AG08396 (cell line): Measurements from ENCODE around the gene PPP1R8.
"Not testable (repeated sequence)": the region's sequence is repeated elsewhere in the genome, so short reads cannot be mapped to it uniquely, and the experiment has no call there.

Experiments used
- DNase-seq: peaks from one replicate; pipeline ENCODE4 v3.0.0; 2012; ENCODE audit warnings: low spot score, mixed read lengths

The PPP1R8 gene

DNA sequence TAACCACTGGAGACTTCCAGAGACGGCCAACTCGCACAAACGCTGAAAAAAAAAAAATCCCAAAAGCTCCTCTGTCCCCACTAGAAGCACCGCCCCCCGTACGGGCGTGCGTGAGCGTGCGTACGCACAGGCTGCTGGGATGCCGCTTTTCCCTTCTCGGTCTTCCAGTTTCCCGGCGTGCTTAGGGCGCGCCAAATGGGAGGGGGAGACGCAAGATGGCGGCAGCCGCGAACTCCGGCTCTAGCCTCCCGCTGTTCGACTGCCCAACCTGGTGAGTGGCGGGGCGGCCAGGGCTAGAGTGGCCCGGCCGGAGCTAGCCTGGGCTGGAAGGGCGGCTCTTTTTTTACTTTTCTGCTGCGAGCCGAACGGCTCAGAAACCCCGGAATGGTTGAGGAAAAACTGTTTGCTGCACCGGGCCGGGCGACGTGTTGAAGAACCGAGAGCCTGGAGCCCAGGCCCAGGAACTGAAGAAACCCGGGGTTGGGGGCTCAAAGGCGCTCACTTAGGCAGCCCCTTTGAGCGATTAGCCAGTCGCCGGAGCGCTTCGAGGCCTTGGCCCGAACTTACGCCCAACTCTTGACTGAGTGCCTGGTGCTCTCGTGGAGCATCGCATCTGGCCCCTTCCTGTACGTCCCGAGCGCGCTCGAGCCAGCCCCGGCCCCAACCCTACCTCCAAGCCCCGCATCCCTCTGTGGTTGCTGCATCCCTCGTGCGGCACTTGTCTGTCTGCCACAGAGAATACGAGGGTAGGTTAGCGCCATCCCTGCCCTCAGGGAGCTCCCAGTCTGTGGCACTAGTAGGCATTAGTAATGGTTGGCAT, at the start of gene PPP1R8:
TSS of gene PPP1R8 (plus strand) at position 162 of the 820 bp plus-strand sequence. CDS start at position 216, 54 bp downstream.
- peak; percentile 93 for DNase-seq

DNA sequence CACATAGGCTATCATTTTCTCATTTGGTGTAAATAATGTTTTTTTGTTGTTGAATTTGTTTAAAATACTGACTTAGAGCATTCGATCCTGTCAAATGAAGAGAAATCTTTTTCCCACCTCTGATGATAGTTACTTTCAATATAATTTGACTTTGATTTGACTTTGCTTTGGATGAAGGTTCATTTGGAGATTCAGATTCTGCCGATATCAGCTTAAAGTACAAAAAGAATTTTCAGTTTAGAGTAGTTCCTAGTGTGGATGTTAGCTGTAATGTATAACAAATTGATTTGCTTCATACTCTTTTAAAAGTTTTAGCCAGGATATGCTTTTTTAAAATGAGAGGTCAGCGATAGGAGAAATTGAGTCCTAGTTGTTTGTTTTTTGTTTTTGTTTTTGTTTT, 47.6 kb upstream of the PPP1R8 start:
- DNase-seq = no peak

DNA sequence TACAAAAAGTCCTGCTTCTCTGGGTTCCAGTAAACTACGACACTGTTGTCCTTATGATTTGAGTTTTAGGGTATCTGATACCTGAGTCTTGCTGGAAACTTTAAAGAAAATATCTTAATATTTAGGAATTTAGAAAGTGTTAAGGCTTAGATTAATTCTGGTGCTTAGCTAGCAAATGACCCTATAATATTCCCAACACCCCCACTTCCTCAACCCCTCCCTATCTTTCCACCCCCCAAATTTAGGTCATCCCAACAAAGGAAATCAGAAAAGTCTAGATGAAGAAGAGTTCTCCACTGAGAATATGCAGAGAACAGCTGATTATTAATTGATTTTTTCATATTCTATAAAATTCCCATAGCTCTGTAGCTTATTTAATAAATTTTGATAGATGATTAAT, 45.9 kb upstream of the PPP1R8 start:
- no peak for DNase-seq

DNA sequence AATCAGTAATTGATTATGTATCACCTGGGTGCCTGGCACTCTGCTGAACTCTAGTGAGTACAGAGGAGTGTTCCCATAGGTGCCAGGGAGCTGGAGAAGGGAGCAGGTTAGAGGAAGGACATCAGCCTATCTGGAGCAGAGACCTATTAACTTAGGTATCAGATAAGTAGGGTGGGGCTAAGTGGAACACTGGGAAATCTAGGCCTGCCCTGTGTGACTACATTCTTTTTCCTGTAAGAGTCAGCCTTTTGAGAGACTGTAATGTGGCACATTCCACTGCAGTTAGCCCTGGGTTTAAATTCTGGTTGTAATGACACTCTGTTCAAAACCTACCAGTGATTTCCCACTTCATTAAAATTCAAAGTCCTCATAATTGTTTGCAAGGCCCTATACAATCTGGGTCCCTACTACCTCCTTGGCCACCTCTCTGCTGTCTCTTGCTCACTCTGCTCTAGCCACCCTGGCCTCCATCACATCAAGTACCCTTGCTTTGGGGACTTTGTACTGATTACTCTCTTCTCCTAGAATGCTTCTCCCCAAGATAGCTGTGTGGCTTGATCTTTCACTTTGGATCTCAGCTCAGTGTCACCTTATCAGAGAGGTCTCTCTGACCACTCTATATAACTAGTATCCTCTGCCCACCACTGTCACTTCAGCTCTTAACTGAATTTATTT, 44.7 kb upstream of the PPP1R8 start:
- DNase-seq = peak; percentile 35

DNA sequence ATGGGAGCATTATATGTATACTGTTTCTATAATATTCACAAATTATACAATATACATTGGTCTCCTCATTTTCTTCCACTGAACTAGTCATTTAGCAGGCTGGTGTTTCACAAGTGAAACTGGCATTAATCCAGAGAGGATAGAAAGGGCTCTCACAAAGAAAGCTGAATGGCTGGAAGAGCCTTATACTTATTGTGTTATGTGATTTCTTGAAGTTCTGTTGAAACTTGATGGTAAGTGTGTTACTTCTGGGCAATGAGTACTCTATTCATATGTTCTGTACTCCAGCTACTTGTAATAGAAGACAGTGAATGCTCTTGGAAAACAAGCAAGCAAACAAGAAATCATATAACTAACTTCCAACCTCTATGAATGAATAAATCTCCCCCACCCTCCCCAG, 42.7 kb upstream of the PPP1R8 start:
- DNase-seq = no peak

DNA sequence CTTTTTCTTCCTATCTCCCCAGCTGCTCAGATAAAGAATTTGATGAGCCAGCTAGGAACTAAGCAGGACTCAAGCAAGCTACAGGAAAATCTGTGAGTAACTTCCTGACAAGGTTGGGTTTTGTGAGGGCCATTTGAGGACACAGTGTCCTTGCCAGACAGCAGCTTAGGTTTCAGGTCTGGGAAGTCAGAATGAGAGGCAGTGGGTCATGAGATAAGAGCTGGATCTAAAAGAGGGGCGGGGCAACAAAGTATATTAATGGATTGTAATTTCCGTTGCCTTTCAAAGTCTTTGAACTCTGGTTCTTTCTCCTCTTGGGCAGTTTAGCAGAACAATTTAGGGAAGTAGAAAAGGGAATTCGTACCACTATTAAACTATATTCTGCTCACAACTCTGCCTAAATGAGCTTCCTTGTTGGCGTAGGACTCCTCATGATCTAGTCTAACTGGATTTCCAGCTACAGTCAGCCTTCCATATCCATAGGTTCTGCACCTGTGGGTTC, 41.0 kb upstream of the PPP1R8 start:
- DNase-seq = no peak

DNA sequence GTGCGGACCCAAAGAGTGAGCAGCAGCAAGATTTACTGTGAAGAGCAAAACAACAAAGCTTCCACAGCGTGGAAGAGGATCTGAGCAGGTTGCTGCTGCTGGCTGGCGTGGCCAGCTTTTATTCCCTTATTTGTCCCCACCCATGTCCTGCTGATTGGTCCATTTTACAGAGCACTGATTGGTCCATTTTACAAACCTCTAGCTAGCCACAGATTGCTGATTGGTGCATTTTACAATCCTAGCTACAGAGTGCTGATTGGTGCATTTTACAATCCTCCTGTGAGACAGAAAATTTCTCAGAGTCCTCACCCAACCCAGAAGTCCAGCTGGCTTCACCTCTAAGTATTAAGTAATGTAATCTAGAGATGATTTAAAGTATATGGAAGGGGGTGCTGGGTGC, 40.3 kb upstream of the PPP1R8 start:
- DNase-seq = not testable (repeated sequence)

DNA sequence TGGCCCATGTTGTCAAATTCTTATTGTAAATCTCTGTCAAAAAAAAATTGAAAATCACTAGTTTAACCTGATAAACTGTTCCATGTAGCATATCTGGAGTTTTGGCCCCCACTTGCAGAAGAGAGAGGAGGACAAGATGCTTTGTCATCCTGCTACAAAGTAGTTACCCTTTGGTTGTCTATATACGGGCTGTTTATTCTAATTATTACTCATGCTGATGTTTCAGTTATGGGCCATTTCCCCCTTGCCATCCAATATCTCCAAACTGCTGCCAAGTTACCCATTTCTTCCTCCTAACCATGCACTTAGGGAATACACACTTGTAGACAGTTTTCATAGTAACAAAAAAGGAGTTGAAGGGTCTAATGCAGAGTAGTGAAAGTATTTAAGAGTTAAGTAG, 35.0 kb upstream of the PPP1R8 start:
- DNase-seq = no peak

DNA sequence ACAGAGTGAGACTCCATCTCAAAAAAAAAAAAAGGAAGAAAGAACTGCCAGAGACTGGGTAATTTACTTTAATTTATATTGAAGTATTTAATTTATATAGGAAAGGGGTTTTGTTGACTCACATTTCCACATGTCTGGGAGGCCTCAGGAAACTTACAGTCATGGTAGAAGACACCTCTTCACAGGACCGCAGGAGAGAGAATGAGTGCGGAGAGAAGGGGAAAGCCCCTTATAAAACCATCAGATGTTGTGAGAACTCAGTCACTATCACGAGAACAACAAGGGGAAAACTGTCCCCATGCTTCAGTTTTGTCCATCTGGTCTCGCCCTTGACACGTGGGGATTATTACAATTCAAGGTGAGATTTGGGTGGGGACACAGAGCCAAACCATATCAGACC, 25.8 kb upstream of the PPP1R8 start:
- DNase-seq = no peak

DNA sequence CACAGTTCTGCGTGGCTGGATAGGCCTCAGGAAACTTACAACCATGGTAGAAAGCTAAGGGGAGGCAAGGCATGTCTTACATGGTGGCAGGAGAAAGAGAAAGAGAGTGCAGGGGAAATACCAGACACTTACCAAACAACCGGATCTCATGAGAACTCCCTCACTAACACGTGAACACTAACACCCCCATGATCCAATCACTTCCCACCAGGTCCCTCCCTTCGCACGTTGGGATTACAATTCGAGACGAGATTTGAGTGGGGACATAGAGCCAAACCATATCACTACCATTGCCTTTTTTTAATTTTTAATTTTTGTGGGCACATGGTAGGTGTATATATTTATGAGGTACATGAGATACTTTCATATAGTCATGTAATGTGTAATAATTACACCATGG, 23.8 kb upstream of the PPP1R8 start:
- no peak for DNase-seq

DNA sequence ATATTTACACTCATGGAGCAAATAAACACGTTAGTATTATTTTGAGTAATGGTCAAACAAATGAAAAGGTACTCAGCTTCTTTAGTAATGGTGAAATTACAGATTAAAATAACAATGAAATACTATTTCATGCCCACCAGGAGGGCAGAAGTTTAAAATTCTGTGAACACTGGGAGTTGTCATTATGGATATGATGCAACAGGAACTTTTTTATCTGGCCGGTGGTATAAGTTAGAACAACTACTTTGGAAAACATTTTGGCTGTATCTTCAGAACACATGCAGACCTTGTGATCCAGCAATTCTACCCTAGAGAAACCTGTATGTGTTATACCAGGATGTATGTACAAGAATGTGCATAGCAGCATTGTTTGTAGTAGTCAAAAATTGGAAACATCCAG, 23.2 kb upstream of the PPP1R8 start:
- no peak for DNase-seq

DNA sequence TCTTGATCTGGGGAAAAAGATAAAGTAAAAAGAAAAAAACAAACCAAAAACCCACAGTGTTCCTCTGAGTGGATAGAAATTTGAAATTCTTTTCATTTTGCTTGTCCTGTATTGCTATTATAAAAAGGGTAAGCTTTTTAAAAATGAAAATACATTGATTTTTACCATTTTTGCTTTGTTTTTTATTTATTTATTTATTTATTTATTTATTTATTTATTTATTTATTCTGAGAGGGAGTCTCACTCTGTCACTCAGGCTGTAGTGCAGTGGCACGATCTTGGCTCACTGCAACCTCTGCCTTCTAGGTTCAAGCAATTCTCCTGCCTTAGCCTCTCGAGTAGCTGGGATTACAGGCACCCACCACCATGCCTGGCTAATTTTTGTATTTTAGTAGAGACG, 22.5 kb upstream of the PPP1R8 start:
- not testable (repeated sequence) for DNase-seq

DNA sequence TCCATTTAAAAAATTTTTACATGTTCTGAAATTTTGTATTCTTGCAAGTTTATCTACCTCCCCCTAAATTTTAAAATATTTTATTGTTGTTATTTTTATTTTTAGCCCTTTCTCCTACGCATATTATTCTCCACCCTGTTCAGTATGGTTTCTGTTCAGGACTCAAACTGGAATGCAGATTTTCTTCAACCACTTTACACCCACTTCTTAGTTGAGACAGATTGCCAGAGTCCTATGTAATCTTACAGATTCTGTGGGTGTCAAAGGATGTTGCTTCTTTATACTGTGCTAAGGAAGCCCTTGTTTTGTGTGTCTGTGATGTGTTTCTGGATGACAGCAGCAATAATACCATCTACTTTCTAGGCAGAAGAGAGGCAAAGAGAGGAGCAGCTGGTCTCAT, 20.7 kb upstream of the PPP1R8 start:
- DNase-seq = no peak

DNA sequence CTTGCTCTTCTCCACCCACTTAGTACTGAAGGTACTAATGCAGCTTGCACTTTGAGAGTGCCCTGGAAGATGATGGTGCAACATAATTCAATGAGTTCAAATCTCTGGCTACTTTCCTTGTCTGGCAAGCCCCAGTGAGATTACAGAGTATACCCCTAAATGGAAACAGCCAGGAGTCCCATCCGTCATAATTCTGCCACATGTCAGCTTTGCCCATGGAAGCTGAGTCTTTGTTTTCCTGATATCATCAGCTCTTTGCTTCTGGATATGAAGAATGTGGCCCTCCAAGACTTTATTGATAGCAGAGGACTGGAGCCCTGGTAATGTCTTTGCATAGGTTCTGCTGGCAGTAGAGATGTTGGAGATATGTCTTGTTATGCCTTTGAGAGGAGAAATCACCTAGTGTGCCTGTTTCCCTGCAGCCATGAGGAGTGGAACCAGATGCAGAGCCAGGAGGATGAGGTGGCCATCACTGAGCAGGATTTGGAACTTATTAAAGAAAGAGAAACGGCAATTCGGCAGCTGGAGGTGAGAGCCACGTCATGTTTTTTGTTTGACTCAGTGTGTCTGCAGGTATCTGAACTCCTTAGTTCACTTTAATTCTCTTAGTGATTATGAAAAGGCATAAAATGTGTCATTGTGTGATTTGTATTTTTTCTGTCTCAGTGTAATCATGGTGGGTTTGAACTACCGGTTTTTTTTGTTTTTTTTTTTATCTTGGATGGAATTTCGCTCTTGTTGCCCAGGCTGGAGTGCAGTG, 18.7 kb upstream of the PPP1R8 start:
- no peak for DNase-seq

DNA sequence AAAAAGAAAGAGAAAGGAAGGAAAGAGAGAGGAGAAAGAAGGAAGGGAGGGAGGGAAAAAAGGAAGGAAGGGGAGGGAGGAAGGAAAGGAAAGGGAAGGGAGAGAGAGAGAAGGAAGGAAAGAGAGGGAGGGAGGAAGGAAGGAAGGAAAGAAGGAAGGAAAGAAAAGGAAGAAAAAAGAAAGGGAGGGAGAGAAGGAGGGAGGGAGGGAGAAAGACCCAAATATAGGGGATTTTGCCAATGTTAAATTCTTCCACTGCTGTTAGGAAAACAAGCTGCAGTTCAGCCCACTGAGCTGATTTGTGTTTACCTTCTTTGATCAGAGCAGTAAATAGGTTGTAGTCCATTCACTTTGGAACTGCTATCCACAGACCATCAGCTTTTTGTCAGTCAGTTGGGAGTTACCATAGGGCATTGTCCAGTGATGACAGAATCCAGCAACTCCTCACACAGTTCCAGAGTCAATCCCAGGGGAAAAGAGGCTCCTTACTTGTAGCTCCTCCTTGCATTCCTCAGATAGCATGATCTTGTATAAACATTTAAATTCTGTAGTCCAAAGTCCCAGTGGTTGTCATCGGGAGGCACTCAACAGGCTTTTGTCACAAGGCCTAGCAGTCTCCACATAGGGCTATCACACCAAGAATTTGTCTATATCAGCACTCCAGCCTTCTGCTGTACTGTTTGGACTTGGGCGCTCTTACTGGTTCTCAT, 13.5 kb upstream of the PPP1R8 start:
- peak; percentile 49 for DNase-seq

DNA sequence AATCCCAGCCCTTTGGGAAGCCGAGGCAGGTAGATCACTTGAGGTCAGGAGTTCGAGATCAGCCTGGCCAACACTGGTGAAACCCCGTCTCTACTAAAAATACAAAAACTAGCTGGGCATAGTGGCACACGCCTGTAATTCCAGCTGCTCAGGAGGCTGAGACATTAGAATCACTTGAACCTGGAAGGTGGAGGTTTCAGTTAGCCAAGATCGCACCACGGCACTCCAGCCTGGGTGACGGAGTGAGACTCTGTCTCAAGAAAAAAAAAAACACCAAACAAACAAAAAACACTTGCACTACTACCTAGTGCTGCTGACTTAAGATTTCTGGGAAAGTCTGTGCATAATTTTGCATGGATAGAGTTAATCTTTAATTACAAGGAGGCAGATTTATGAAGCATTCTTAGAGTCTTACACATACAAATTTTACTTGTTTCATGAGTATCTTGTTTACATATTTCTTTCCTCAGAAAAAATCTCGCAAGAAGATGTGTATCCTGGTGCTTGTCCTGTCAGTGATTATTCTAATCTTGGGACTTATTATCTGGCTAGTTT, 8.7 kb upstream of the PPP1R8 start:
- DNase-seq = no peak

DNA sequence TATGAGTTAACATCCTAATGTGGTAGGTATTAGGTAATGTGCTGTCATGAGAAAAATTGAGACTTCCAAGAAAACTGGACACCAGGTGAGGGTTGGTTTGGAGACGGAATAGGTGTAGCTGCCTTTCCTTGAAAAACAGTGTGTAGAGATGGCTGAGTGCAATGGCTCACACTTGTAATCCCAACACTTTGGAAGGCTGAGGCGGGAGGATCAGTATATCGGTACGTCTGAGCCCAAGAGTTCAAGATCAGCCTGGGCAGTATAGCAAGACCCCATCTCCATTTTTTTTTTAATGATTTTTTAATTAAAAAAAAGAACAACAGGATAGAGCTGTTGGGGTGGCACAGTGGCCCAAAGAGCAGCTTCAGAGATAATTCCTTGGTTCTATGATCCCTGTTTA, 6.8 kb upstream of the PPP1R8 start:
- no peak for DNase-seq

DNA sequence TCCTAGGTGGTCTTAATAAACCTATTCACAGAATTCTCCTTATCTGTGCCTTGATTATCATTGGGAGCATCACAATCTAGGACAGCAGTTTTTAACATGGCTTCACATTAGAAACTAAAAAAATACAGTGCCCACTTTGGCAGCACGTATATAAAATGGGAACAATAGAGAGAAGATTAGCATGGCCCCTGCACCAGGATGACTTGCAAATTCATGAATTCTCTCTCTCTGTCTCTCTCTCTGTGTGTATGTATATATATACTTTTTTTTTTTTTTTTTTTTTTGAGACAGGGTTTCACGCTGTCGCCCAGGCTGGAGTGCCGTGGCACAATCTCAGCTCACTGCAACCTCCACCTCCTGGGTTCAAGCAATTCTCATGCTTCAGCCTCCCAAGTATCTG, 6.2 kb upstream of the PPP1R8 start:
- DNase-seq = no peak

DNA sequence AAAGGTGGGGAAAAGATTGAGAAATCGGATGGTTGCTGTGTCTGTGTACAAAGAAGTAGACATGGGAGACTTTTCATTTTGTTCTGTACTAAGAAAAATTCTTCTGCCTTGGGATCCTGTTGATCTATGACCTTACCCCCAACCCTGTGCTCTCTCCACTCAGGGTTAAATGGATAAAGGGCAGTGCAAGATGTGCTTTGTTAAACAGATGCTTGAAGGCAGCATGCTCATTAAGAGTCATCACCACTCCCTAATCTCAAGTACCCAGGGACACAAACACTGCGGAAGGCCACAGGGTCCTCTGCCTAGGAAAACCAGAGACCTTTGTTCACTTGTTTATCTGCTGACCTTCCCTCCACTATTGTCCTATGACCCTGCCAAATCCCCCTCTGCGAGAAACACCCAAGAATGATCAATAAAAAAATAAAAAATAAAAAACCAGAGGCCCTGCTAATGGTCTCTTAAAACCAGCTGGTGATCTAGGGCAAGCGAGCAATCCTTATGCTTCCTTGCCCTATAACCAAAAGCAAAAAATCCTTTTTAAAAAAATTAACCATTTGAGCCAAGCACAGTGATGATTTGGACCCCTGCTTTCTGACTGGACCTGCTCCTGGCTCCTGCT, 1.1 kb upstream of the PPP1R8 start:
- DNase-seq = not testable (repeated sequence)

DNA sequence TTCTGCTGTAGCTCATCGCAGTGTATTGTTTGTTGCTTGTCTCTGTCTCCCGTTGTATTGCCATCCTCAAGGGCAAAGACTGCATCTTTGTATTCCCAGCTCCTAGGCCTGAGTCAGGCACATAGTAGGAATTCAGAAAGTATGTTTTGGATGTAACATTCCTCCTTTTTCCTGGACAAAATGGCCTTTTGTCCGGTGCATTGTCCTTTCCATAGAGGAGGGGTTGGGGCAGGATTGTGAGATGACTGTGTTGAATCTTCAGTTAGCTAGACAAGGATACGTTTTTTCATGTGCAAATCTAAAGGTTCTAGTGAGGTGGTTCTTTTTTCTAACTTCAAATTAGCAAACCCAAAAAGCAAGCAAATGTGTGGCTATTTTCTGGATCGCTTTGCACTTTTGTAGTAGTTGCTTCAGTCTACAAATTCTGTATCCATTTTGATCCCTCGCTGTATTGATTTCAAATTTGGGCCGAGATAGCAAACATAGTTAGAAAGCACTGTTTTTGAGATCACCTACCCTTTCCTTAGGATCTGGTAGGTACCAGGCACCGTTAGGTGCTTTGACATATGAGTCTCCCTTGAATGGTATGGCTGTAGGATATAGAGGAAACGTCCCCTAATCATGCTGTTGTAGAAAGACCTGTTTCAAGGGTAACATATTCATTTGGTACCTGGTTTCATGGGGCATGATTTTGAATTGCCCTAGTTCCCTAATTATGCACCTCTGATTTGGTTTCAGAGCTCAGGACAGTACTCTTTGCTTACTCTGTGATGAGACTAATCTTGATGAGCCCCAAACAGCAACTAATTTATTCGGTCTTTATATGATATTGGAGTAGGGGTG, 1.2 kb downstream of the PPP1R8 start:
- no peak for DNase-seq
